A549 (cell line): ENCODE data around the gene UCP3. TPM values are rescaled to one million over a fixed set of nuclear protein-coding genes. Genes with fewer than 3 reads are reported as not detected.

Source experiments
- ATAC-seq, 2 experiments: fragments of 200-7000 bp in 1 of 2; fragments of >200 bp in 1 of 2; cut with Nextera tagmentation in 1 of 2; cut with Tn5 transposase in 1 of 2; 3 replicates each; pipeline versions ENCODE4 v1.8.0 to v1.9.1; 2018 to 2020; ENCODE audit warnings: mild to moderate bottlenecking in 1 of 2, moderate library complexity in 1 of 2
- CTCF ChIA-PET: fragments of 300-600 bp; sonication (Branson Sonifier 250); formaldehyde crosslinking; extraction: SDS; loops from one replicate; lab custom pipeline; 2021; ENCODE audit warnings: antibody characterized with exemption, inconsistent platforms; lab: Yijun Ruan, JAX
- POLR2A ChIA-PET: fragments of 350-600 bp; formaldehyde crosslinking; extraction: SDS; loops from one replicate; lab custom pipeline; 2021; ENCODE audit warnings: antibody characterized with exemption, inconsistent platforms; lab: Yijun Ruan, JAX
- DNase-seq, 2 experiments: peaks; one replicate each; pipeline versions ENCODE4 v3.0.0 to v3.0.0-alpha.2; 2011 to 2016; ENCODE audit warnings: low read depth in 1 of 2, low spot score in 1 of 2
- FAIRE-seq: peaks from 2 replicates; lab custom pipeline; 2011; peaks lifted over from hg19 to GRCh38; lab: Jason Lieb, UNC
- H3K27ac ChIP-seq, 2 experiments: fragments of >200 bp; sonication (Bioruptor Twin); formaldehyde crosslinking; 3 replicates each; pipeline ENCODE4 v1.5.1; 2016 to 2017
- H3K4me1 ChIP-seq: fragments of >200 bp; sonication (Bioruptor Twin); formaldehyde crosslinking; 3 replicates; pipeline ENCODE4 v1.6.1; 2016
- H3K4me2 ChIP-seq: fragments of >200 bp; sonication (Bioruptor Twin); formaldehyde crosslinking; 3 replicates; pipeline ENCODE4 v1.6.1; 2016
- H3K4me3 ChIP-seq: fragments of >200 bp; sonication (Bioruptor Twin); formaldehyde crosslinking; 3 replicates; pipeline ENCODE4 v1.5.1; 2016
- H3K9me3 ChIP-seq: fragments of >200 bp; sonication (Bioruptor Twin); formaldehyde crosslinking; 3 replicates; pipeline ENCODE4 v1.6.1; 2016
- BCL3 ChIP-seq: fragments of >200 bp; sonication (Bioruptor Twin); formaldehyde crosslinking; IDR thresholded peaks from 3 replicates; pipeline ENCODE4 v1.6.1; 2016
- BHLHE40 ChIP-seq: IDR thresholded peaks from 2 replicates; pipeline ENCODE4 v1.6.1; 2012; ENCODE audit warnings: low read depth, low read length, inconsistent platforms
- CEBPB ChIP-seq, 2 experiments: fragments of >200 bp in 1 of 2; sonication (Bioruptor Twin) in 1 of 2; formaldehyde crosslinking in 1 of 2; IDR thresholded peaks; 2 replicates each; pipeline ENCODE4 v1.6.1; 2012 to 2016
- E2F6 ChIP-seq: IDR thresholded peaks from 2 replicates; pipeline ENCODE4 v1.6.1; 2012; ENCODE audit warnings: low read depth, borderline replicate concordance
- EHF ChIP-seq: fragments of 250-450 bp; sonication (Bioruptor Pico); IDR thresholded peaks from 2 replicates; pipeline ENCODE4 v1.5.0; 2020; ENCODE audit warnings: mild to moderate bottlenecking
- EP300 ChIP-seq, 2 experiments: fragments of >200 bp; sonication (Bioruptor Twin); formaldehyde crosslinking; IDR thresholded peaks; 2 replicates in 1 of 2; 3 replicates in 1 of 2; pipeline ENCODE4 v1.6.1; 2016 to 2017
- ESRRA ChIP-seq: fragments of 150-350 bp; IDR thresholded peaks from 2 replicates; pipeline ENCODE4 v1.6.1; 2014; ENCODE audit warnings: mild to moderate bottlenecking, low read length, borderline replicate concordance
- FOXS1 ChIP-seq: fragments of 250-450 bp; sonication (Bioruptor Pico); IDR thresholded peaks from 2 replicates; pipeline ENCODE4 v1.5.0; 2020; ENCODE audit warnings: mild to moderate bottlenecking, moderate library complexity
- GATA3 ChIP-seq: IDR thresholded peaks from 2 replicates; pipeline ENCODE4 v1.6.1; 2012; ENCODE audit warnings: borderline replicate concordance
- HEYL ChIP-seq: fragments of 250-450 bp; sonication (Bioruptor Pico); IDR thresholded peaks from 2 replicates; pipeline ENCODE4 v1.8.0; 2021; ENCODE audit warnings: mild to moderate bottlenecking, moderate library complexity
- HOXA7 ChIP-seq: fragments of 250-450 bp; sonication (Bioruptor Pico); IDR thresholded peaks from 2 replicates; pipeline ENCODE4 v1.5.0; 2020; ENCODE audit warnings: mild to moderate bottlenecking, moderate library complexity
- HOXB5 ChIP-seq: fragments of 250-450 bp; sonication (Bioruptor Pico); IDR thresholded peaks from 2 replicates; pipeline ENCODE4 v1.5.0; 2020; ENCODE audit warnings: mild to moderate bottlenecking, moderate library complexity
- JUN ChIP-seq, 2 experiments: fragments of >200 bp; sonication (Bioruptor Twin); formaldehyde crosslinking; IDR thresholded peaks; 2 replicates in 1 of 2; 3 replicates in 1 of 2; pipeline ENCODE4 v1.6.1; 2016 to 2017
- KDM1A ChIP-seq: fragments of 200-600 bp; sonication (generic); IDR thresholded peaks from 2 replicates; pipeline ENCODE4 v1.6.1; 2016; ENCODE audit warnings: low read depth, mild to moderate bottlenecking
- MAFK ChIP-seq: fragments of 450-650 bp; IDR thresholded peaks from 2 replicates; pipeline ENCODE4 v1.6.1; 2014; ENCODE audit not compliant: partially characterized antibody
- NFE2L2 ChIP-seq: fragments of 150-350 bp; conservative IDR thresholded peaks from 2 replicates; pipeline ENCODE4 v1.6.1; 2014; ENCODE audit warnings: low read length
- NPAS2 ChIP-seq: fragments of 250-450 bp; sonication (Bioruptor Pico); IDR thresholded peaks from 2 replicates; pipeline ENCODE4 v1.8.0; 2022; ENCODE audit warnings: mild to moderate bottlenecking, moderate library complexity, borderline replicate concordance
- NR3C1 ChIP-seq: fragments of >200 bp; sonication (Bioruptor Twin); formaldehyde crosslinking; IDR thresholded peaks from 3 replicates; pipeline ENCODE4 v1.6.1; 2017
- PHF8 ChIP-seq: fragments of 200-600 bp; sonication (generic); IDR thresholded peaks from 2 replicates; pipeline ENCODE4 v1.6.1; 2016; ENCODE audit warnings: low read depth, mild to moderate bottlenecking, antibody characterized with exemption, moderate library complexity, borderline replicate concordance
- POLR2AphosphoS2 ChIP-seq: conservative IDR thresholded peaks from 2 replicates; pipeline ENCODE4 v1.6.1; 2012; ENCODE audit warnings: low read length, improper control_type of control experiment, inconsistent platforms
- RCOR1 ChIP-seq: fragments of 150-350 bp; IDR thresholded peaks from 2 replicates; pipeline ENCODE4 v1.6.1; 2014; ENCODE audit warnings: antibody characterized with exemption, low read length, low read depth
- RFX5 ChIP-seq: fragments of 450-650 bp; IDR thresholded peaks from 2 replicates; pipeline ENCODE4 v1.7.1; 2014; ENCODE audit warnings: antibody characterized with exemption, mild to moderate bottlenecking, moderate library complexity
- RNF2 ChIP-seq: fragments of 200-600 bp; sonication (generic); IDR thresholded peaks from 2 replicates; pipeline ENCODE4 v1.6.1; 2016; ENCODE audit warnings: low read depth, mild to moderate bottlenecking, antibody characterized with exemption, moderate library complexity, borderline replicate concordance
- TFCP2L1 ChIP-seq: fragments of 250-450 bp; sonication (Bioruptor Pico); IDR thresholded peaks from 2 replicates; pipeline ENCODE4 v1.5.0; 2021; ENCODE audit warnings: mild to moderate bottlenecking
- ZC3H11A ChIP-seq: fragments of 450-650 bp; IDR thresholded peaks from 2 replicates; pipeline ENCODE4 v1.6.1; 2014; ENCODE audit warnings: antibody characterized with exemption, mild to moderate bottlenecking
- ZFP36 ChIP-seq: fragments of 450-650 bp; IDR thresholded peaks from 2 replicates; pipeline ENCODE4 v1.6.1; 2014; ENCODE audit warnings: borderline replicate concordance; ENCODE audit not compliant: partially characterized antibody
- ZSCAN20 ChIP-seq: fragments of 250-450 bp; sonication (Bioruptor Pico); IDR thresholded peaks from 2 replicates; pipeline ENCODE4 v1.8.0; 2022; ENCODE audit warnings: mild to moderate bottlenecking, moderate library complexity
- WGBS: methylation state at CpG from one replicate; pipeline ENCODE4 v1.1.6; 2017; ENCODE audit errors: missing lambda C conversion rate; 5-methylcytosine and 5-hydroxymethylcytosine counted together
- polyA plus RNA-seq, 4 experiments: library from polyadenylated mRNA; depleted of rRNA in 3 of 4; stranded (reverse); fragments of >200 nt; fragmentation: RNase III in 1 of 4; extraction: RNeasy Plus Mini Kit Qiagen cat#74134 plus additional on column Dnase treatment in 1 of 4; gene quantifications; 2 replicates in 3 of 4; 3 replicates in 1 of 4; pipeline ENCODE4 v1.2.3, GENCODE V29; 2011 to 2017

UCP3 gene
- polyA plus RNA-seq, 2 of the 4 experiments (the other 2 are of a cell fraction), result 1.3 to 1.5 TPM

GRCh38 chr11:73981051-73981805, 27.7 kb downstream of the UCP3 start:
- Histone ChIP-seq H3K4me1 (peaks cover 31% of the 10 kb centered on the region), H3K4me2 (peak overlapping the region; percentile 93), H3K9me3 (no peaks in the 10 kb centered on the region), H3K4me3 (peak overlapping the region; percentile 62), H3K27ac (peak overlapping the region; percentile 88 to 92)
- ATAC-seq, result no peak
- POLR2A ChIA-PET, result interaction anchor here (1.9 kb wide), 1 partner anchor 15 kb away, joined by 5 read pairs; no protein-coding TSS in a partner anchor
- TF ChIP-seq EHF (CRISPR knock-in tag) (no peak), NFE2L2 (no peak), ESRRA (no peak), POLR2AphosphoS2 (no peak), EP300 (IDR thresholded peaks at IDR 0.05) (no peak), PHF8 (no peak), RNF2 (no peak), E2F6 (no peak), MAFK (no peak), ZC3H11A (no peak), BCL3 (no peak), ZSCAN20 (CRISPR knock-in tag) (no peak), FOXS1 (CRISPR knock-in tag) (no peak), HOXB5 (CRISPR knock-in tag) (no peak)
- FAIRE-seq, result no peak
- 95% methylated on average over 13 of the region's 13 CpGs for WGBS
- DNase-seq, result no peak
- CTCF ChIA-PET, result interaction anchor here (0.7 to 7.9 kb wide), 5 partner anchors 14 to 468 kb away, joined by 3 to 61 read pairs (median 3); no protein-coding TSS in a partner anchor

- POLR2A ChIA-PET, result no interaction called here
- H3K9me3 ChIP-seq, result no peaks in the 10 kb centered on the region
- 79% methylated on average over 6 of the region's 6 CpGs for WGBS
- peaks cover 31% of the 10 kb centered on the region for H3K4me1 ChIP-seq
- FAIRE-seq, result no peak
- CTCF ChIA-PET, result interaction anchor here (0.6 to 7.9 kb wide), 6 partner anchors 15 to 469 kb away, joined by 3 to 61 read pairs (median 3); no protein-coding TSS in a partner anchor
- DNase-seq, result no peak
- no peak for ATAC-seq
- H3K27ac ChIP-seq, result peak overlapping the region in 1 of 2 experiments; percentile 43; a peak in 3 of 6 replicates
- 0 out of 3 replicates have a peak overlapping the region, but pooled peaks have one; percentile 62 for H3K4me3 ChIP-seq
- TF ChIP-seq TFCP2L1 (CRISPR knock-in tag), result no peak
- TF ChIP-seq ZFP36, result no peak
- peak overlapping the region; percentile 93 for H3K4me2 ChIP-seq
Observed at GRCh38 chr11:73980001-73980961, 28.6 kb downstream of the UCP3 start.

- TF ChIP-seq FOXS1 (CRISPR knock-in tag), result no peak
- no peak for TF ChIP-seq CEBPB (IDR thresholded peaks at IDR 0.05)
- no peak for TF ChIP-seq HEYL (CRISPR knock-in tag)
- TF ChIP-seq NR3C1, result no peak
- TF ChIP-seq JUN (IDR thresholded peaks at IDR 0.05), result no peak
- TF ChIP-seq GATA3, result no peak
- TF ChIP-seq BHLHE40, result no peak
- no peak for TF ChIP-seq RCOR1
- no peak for TF ChIP-seq NPAS2 (CRISPR knock-in tag)
- TF ChIP-seq KDM1A, result no peak
- no peak for TF ChIP-seq HOXA7
- no peak for TF ChIP-seq NFE2L2
- no peak for TF ChIP-seq RFX5
- H3K27ac ChIP-seq, result no peak overlapping the region
- ATAC-seq (no peak), FAIRE-seq (no peak), DNase-seq (no peak)
- no peak overlapping the region for H3K4me2 ChIP-seq
- 88% methylated on average over 3 of the region's 3 CpGs for WGBS
- no peak overlapping the region for H3K4me3 ChIP-seq
- POLR2A ChIA-PET, result no interaction called here
- no peaks in the 10 kb centered on the region for H3K9me3 ChIP-seq
- H3K4me1 ChIP-seq, result peaks cover 32% of the 10 kb centered on the region
- CTCF ChIA-PET, result interaction anchor here (7.9 kb wide), 1 partner anchor 14 kb away, joined by 61 read pairs; no protein-coding TSS in a partner anchor
Observed at GRCh38 chr11:73978576-73979086, 30.3 kb downstream of the UCP3 start.
